K562 (cell line): ENCODE data around the gene NSF.
"Not testable (repeated sequence)": the region's sequence is repeated elsewhere in the genome, so short reads cannot be mapped to it uniquely, and the experiment has no call there.

Experiments
- GATA2 ChIP-seq: sonication (generic); formaldehyde crosslinking; IDR thresholded peaks from 2 replicates; pipeline ENCODE4 v1.4.0; 2020; ENCODE audit warnings: mild to moderate bottlenecking, missing genetic modification reagents
- TF ChIP-seq, protein P1 (sequence below): sonication (generic); IDR thresholded peaks from 2 replicates; pipeline ENCODE4 v1.6.1; 2016

DNA sequence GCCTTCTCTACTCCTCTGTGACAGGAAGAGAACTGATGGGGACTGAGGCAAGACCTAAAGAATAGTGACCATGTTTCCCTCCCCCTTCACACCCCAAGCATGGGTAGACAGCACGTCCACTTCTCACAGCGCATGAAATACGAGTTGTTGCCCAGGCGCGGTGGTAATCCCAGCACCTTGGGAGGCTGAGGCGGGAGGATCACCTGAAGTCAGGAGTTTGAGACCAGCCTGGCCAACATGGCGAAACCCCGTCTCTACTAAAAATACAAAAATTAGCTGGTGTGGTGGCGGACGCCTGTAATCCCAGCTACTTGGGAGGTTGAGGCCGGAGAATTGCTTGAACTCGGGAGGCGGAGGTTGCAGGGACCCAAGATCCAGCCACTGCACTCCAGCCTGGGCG, 178.4 kb downstream of the NSF start:
- not testable (repeated sequence) for TF ChIP-seq GATA2 (CRISPR knock-in tag)
- TF ChIP-seq, protein P1, sequence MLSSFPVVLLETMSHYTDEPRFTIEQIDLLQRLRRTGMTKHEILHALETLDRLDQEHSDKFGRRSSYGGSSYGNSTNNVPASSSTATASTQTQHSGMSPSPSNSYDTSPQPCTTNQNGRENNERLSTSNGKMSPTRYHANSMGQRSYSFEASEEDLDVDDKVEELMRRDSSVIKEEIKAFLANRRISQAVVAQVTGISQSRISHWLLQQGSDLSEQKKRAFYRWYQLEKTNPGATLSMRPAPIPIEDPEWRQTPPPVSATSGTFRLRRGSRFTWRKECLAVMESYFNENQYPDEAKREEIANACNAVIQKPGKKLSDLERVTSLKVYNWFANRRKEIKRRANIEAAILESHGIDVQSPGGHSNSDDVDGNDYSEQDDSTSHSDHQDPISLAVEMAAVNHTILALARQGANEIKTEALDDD = not testable (repeated sequence)
